HepG2 (cell line): ENCODE measurements around the gene TLL2. TPM values are rescaled to one million over a fixed set of nuclear protein-coding genes. Genes with fewer than 3 reads are reported as not detected.

Experiments
- ARNT2 ChIP-seq: sonication (generic); formaldehyde crosslinking; IDR thresholded peaks from 2 replicates; pipeline ENCODE4 v1.8.0; 2022; ENCODE audit warnings: mild to moderate bottlenecking, low read depth, missing genetic modification reagents, moderate library complexity
- HOXA5 ChIP-seq: sonication (generic); formaldehyde crosslinking; IDR thresholded peaks from 2 replicates; pipeline ENCODE4 v1.4.0; 2020; ENCODE audit warnings: missing genetic modification reagents
- KIAA2018 ChIP-seq: sonication (generic); formaldehyde crosslinking; IDR thresholded peaks from 2 replicates; pipeline ENCODE4 v1.5.0; 2020; ENCODE audit warnings: mild to moderate bottlenecking, missing genetic modification reagents, borderline replicate concordance
- KMT2A ChIP-seq: sonication (generic); formaldehyde crosslinking; IDR thresholded peaks from 2 replicates; pipeline ENCODE4 v1.4.0; 2020; ENCODE audit warnings: missing genetic modification reagents
- MLXIP ChIP-seq: sonication (generic); formaldehyde crosslinking; IDR thresholded peaks from 2 replicates; pipeline ENCODE4 v1.9.0; 2021; ENCODE audit warnings: missing genetic modification reagents, borderline replicate concordance
- PTBP1 ChIP-seq: fragments of 200-400 bp; formaldehyde crosslinking; IDR thresholded peaks from 2 replicates; pipeline ENCODE4 v1.6.1; 2018; ENCODE audit warnings: low read length, low read depth; ENCODE audit not compliant: poor library complexity, severe bottlenecking
- SIX1 ChIP-seq: sonication (generic); formaldehyde crosslinking; IDR thresholded peaks from 2 replicates; pipeline ENCODE4 v1.4.0; 2020; ENCODE audit warnings: missing genetic modification reagents, borderline replicate concordance
- SNRNP70 ChIP-seq: fragments of 200-400 bp; formaldehyde crosslinking; IDR thresholded peaks from 2 replicates; pipeline ENCODE4 v1.6.1; 2017; ENCODE audit warnings: mild to moderate bottlenecking, low read depth, low read length, moderate library complexity
- ZFY ChIP-seq: sonication (generic); formaldehyde crosslinking; IDR thresholded peaks from 2 replicates; pipeline ENCODE4 v1.4.0; 2020; ENCODE audit warnings: missing genetic modification reagents
- ZSCAN9 ChIP-seq: IDR thresholded peaks from 2 replicates; pipeline ENCODE4 v1.6.1; 2016; ENCODE audit warnings: borderline replicate concordance
- polyA plus RNA-seq, 8 experiments: library from polyadenylated mRNA; depleted of rRNA in 3 of 8; stranded (reverse) in 7 of 8; unstranded in 1 of 8; fragments of >200 nt; fragmentation: Illumina TruSeq in 4 of 8; extraction: Trizol in 4 of 8; gene quantifications; 2 replicates each; pipeline versions ENCODE4 v1.2.1 to v1.2.3, GENCODE V29; 2011 to 2016; ENCODE audit warnings: low read depth in 4 of 8, missing spikeins in 1 of 8, mixed read lengths in 1 of 8; ENCODE audit not compliant: insufficient read depth in 1 of 8
- total RNA-seq, 5 experiments: library from RNA; depleted of rRNA; stranded (reverse); fragments of >200 nt; fragmentation: Illumina TruSeq; extraction: Trizol; gene quantifications; 2 replicates each; pipeline ENCODE4 v1.2.3, GENCODE V29; 2016; ENCODE audit warnings: low read depth in 1 of 5
- TF ChIP-seq, protein P1 (sequence below): sonication (generic); formaldehyde crosslinking; IDR thresholded peaks from 2 replicates; pipeline ENCODE4 v1.8.0; 2022; ENCODE audit warnings: mild to moderate bottlenecking, missing genetic modification reagents, moderate library complexity
- TF ChIP-seq, protein P2 (sequence below): sonication (generic); formaldehyde crosslinking; IDR thresholded peaks from 2 replicates; pipeline ENCODE4 v1.8.0; 2022; ENCODE audit warnings: missing genetic modification reagents, low read depth, mild to moderate bottlenecking, borderline replicate concordance

The TLL2 gene
- total and polyA plus RNA-seq, 2 of the 13 experiments (the other 11 are each of a cell fraction or from before 2014, with no cell fraction given): 0.09 TPM; not detected in 1

- TF ChIP-seq KIAA2018 (CRISPR knock-in tag): no peak
- 0 out of 2 replicates have a peak, but pooled peaks have one; percentile 32 for TF ChIP-seq KMT2A (CRISPR knock-in tag)
- TF ChIP-seq ZFY: no peak
- TF ChIP-seq ZSCAN9 (CRISPR knock-in tag): 0 out of 2 replicates have a peak, but pooled peaks have one; percentile 54
- TF ChIP-seq, protein P1, sequence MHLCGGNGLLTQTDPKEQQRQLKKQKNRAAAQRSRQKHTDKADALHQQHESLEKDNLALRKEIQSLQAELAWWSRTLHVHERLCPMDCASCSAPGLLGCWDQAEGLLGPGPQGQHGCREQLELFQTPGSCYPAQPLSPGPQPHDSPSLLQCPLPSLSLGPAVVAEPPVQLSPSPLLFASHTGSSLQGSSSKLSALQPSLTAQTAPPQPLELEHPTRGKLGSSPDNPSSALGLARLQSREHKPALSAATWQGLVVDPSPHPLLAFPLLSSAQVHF: no peak
- TF ChIP-seq PTBP1: no peak
- TF ChIP-seq MLXIP (CRISPR knock-in tag): no peak
- no peak for TF ChIP-seq SNRNP70
- TF ChIP-seq HOXA5 (CRISPR knock-in tag): no peak
- no peak for TF ChIP-seq SIX1 (CRISPR knock-in tag)
- no peak for TF ChIP-seq ARNT2 (CRISPR knock-in tag)
- TF ChIP-seq, protein P2, sequence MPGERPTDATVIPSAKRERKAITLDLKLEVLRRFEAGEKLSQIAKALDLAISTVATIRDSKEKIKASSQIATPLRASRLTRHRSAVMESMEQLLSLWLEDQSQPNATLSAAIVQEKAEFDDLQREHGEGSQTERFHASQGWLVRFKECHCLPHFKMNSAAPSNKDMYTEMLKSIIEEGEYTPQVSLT (CRISPR knock-in tag): no peak
Observed at GRCh38 chr10:96374985-96375830, 138.5 kb downstream of the TLL2 start (continued).
